ENCODE results near the gene CALCR. TPM values are rescaled to one million over a fixed set of nuclear protein-coding genes. Genes with fewer than 3 reads are reported as not detected.
"Not testable (repeated sequence)": the region's sequence is repeated elsewhere in the genome, so short reads cannot be mapped to it uniquely, and the experiment has no call there.

The CALCR gene
- polyA plus RNA-seq, 12 donors, result 4.9 to 14.2 (median 10.7) TPM; not detected in 1

GRCh38 chr7:93562936-93563335, 11.6 kb downstream of the CALCR start:
- DNase-seq, result no peak

- DNase-seq, result no peak
Measured at GRCh38 chr7:93562106-93562505, 12.4 kb downstream of the CALCR start.

GRCh38 chr7:93559639-93560491, 14.7 kb downstream of the CALCR start:
- DNase-seq, result no peak

GRCh38 chr7:93558705-93559614, 15.6 kb downstream of the CALCR start:
- no peak for DNase-seq

GRCh38 chr7:93551931-93552330, 22.6 kb downstream of the CALCR start:
- no peak for DNase-seq

GRCh38 chr7:93551063-93551895, 23.2 kb downstream of the CALCR start:
- peak; percentile 29 for DNase-seq

- DNase-seq, result no peak
Measured at GRCh38 chr7:93547716-93548115, 26.8 kb downstream of the CALCR start.

- peak; percentile 5 for DNase-seq
Measured at GRCh38 chr7:93544691-93545090, 29.8 kb downstream of the CALCR start.

- no peak for DNase-seq
Measured at GRCh38 chr7:93538061-93538460, 36.5 kb downstream of the CALCR start.

- DNase-seq, result no peak
Measured at GRCh38 chr7:93535616-93536015, 38.9 kb downstream of the CALCR start.

GRCh38 chr7:93530701-93531100, 43.8 kb downstream of the CALCR start:
- DNase-seq, result no peak

GRCh38 chr7:93516834-93517233, 57.7 kb downstream of the CALCR start:
- no peak for DNase-seq

- no peak for DNase-seq
Measured at GRCh38 chr7:93515144-93515543, 59.4 kb downstream of the CALCR start.

- DNase-seq, result no peak
Measured at GRCh38 chr7:93509303-93509702, 65.2 kb downstream of the CALCR start.

GRCh38 chr7:93503088-93503487, 71.4 kb downstream of the CALCR start:
- DNase-seq, result no peak

- DNase-seq, result not testable (repeated sequence)
Measured at GRCh38 chr7:93491860-93492259, 82.7 kb downstream of the CALCR start.

- DNase-seq, result no peak
Measured at GRCh38 chr7:93476491-93477344, 97.8 kb downstream of the CALCR start.

- DNase-seq, result no peak
Measured at GRCh38 chr7:93475811-93476210, 98.7 kb downstream of the CALCR start.

- no peak for DNase-seq
Measured at GRCh38 chr7:93471456-93471855, 103.1 kb downstream of the CALCR start.

GRCh38 chr7:93463764-93464163, 110.8 kb downstream of the CALCR start:
- DNase-seq, result no peak

- no peak for DNase-seq
Measured at GRCh38 chr7:93461350-93461749, 113.2 kb downstream of the CALCR start.

Measured in muscle of arm (tissue), 12 donors.